ENCODE measurements around the gene MISP.

The MISP gene

GRCh38 chr19:804419-805165 lies 53.7 kb downstream of the MISP start:
- no peaks in the 10 kb centered on the region for H3K27me3 ChIP-seq (ENCODE audit: control insufficient read depth, insufficient read depth, low read length)
- WGBS (ENCODE audit: insufficient coverage, insufficient read length), result no CpG with 5 or more reads among the region's 53 CpGs
- H3K36me3 ChIP-seq (ENCODE audit: control insufficient read depth, insufficient read depth, low read length), result peaks cover 77% of the 10 kb centered on the region
- H3K4me1 ChIP-seq (ENCODE audit: control insufficient read depth, insufficient read depth, low read length), result peaks cover 7% of the 10 kb centered on the region
- DNase-seq (ENCODE audit: low read depth, low spot score), result no peak
- H3K9me3 ChIP-seq (ENCODE audit: control insufficient read depth, insufficient read depth, low read length), result no peaks in the 10 kb centered on the region
- no peak overlapping the region for H3K27ac ChIP-seq (ENCODE audit: low read length)
- no peak overlapping the region for H3K4me3 ChIP-seq (ENCODE audit: low read length)

GRCh38 chr19:805166-805551 lies 54.2 kb downstream of the MISP start:
- WGBS (ENCODE audit: insufficient coverage, insufficient read length), result no CpG with 5 or more reads among the region's 33 CpGs
- H3K4me1 ChIP-seq (ENCODE audit: control insufficient read depth, insufficient read depth, low read length), result peaks cover 7% of the 10 kb centered on the region
- H3K4me3 ChIP-seq (ENCODE audit: low read length), result no peak overlapping the region
- no peaks in the 10 kb centered on the region for H3K27me3 ChIP-seq (ENCODE audit: control insufficient read depth, insufficient read depth, low read length)
- DNase-seq (ENCODE audit: low read depth, low spot score), result no peak
- peaks cover 79% of the 10 kb centered on the region for H3K36me3 ChIP-seq (ENCODE audit: control insufficient read depth, insufficient read depth, low read length)
- H3K27ac ChIP-seq (ENCODE audit: low read length), result no peak overlapping the region
- no peaks in the 10 kb centered on the region for H3K9me3 ChIP-seq (ENCODE audit: control insufficient read depth, insufficient read depth, low read length)

GRCh38 chr19:805600-806550 lies 55.0 kb downstream of the MISP start:
- H3K4me1 ChIP-seq (ENCODE audit: control insufficient read depth, insufficient read depth, low read length), result peaks cover 3% of the 10 kb centered on the region; the same call in 1 of the 2 replicates
- H3K36me3 ChIP-seq (ENCODE audit: control insufficient read depth, insufficient read depth, low read length), result peaks cover 79% of the 10 kb centered on the region
- no CpG with 5 or more reads among the region's 93 CpGs for WGBS (ENCODE audit: insufficient coverage, insufficient read length)
- no peaks in the 10 kb centered on the region for H3K27me3 ChIP-seq (ENCODE audit: control insufficient read depth, insufficient read depth, low read length)
- H3K9me3 ChIP-seq (ENCODE audit: control insufficient read depth, insufficient read depth, low read length), result no peaks in the 10 kb centered on the region
- H3K4me3 ChIP-seq (ENCODE audit: low read length), result no peak overlapping the region
- DNase-seq (ENCODE audit: low read depth, low spot score), result no peak
- H3K27ac ChIP-seq (ENCODE audit: low read length), result no peak overlapping the region

DNA sequence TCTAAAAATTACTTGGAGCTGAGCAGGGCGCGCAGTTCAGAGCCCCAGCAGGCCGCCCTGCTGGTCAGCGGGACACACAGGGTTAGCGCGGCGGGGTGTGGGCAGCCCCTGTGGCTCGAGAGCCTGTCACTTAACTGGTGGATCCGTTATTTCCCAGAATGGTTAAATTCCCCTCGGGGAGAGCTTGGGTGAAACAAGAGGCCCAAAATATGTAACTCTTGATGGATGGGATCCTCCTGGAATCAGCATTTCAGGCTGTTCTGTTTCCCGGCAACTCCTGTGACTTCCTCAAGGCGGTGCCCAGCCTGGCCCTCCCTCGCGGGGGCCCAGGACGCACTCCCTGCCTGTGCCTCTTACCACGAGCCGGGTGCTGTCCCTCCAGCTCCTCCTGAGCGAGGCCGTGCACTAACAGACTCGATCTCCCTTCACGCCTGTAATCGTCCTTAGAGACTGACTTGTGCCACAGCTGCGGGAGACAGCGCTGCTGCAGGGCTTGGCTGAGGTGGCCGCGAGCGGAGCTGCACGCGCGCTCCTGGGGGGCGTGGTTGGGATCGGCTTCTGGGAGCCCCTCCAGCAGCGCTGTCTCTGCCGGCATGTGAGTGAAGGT lies 56.0 kb downstream of the MISP start:
- peaks cover under 1% of the 10 kb centered on the region; the same call in 1 of the 2 replicates for H3K4me1 ChIP-seq (ENCODE audit: control insufficient read depth, insufficient read depth, low read length)
- H3K9me3 ChIP-seq (ENCODE audit: control insufficient read depth, insufficient read depth, low read length), result no peaks in the 10 kb centered on the region
- H3K36me3 ChIP-seq (ENCODE audit: control insufficient read depth, insufficient read depth, low read length), result peaks cover 77% of the 10 kb centered on the region
- H3K4me3 ChIP-seq (ENCODE audit: low read length), result no peak overlapping the region
- no peak overlapping the region for H3K27ac ChIP-seq (ENCODE audit: low read length)
- no CpG with 5 or more reads among the region's 34 CpGs for WGBS (ENCODE audit: insufficient coverage, insufficient read length)
- no peaks in the 10 kb centered on the region for H3K27me3 ChIP-seq (ENCODE audit: control insufficient read depth, insufficient read depth, low read length)
- DNase-seq (ENCODE audit: low read depth, low spot score), result no peak

DNA sequence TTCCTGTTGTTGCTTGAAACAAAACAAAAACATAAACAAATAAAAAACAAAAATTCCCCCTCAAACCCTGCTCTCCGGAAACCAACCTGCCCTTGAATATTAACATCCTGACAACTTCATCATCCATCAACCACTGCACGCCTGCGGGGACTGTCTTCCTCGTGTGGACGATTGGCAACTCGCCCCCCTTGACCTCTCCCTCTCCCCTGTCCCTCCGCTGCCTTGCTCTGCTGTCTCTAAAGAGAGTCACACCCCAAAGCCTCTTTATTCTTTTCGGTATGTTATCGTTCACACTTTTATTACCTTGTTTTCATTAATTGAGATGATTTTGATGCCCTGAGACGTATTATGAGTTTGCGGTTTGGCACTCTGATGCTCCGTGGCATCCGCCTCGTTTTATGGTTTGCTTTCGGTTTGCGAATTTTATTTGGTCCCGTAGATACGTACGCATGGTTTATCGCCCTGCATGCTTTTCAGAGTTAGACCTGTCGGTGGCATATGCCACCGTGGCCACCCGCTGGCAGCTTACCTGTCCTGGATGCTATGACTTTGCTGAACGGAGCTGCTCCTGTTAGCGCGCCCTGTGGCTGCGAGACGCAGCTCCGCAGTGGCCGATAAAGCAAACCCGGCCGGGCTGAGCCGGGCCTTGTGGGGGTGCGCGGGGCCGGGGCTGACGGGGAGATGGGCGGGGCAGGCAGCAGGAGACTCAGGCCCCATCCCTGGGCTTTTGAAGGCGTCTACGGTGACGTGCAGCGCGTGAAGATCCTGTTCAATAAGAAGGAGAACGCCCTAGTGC lies 56.9 kb downstream of the MISP start:
- 100% methylated on average over 1 of the region's 44 CpGs for WGBS (ENCODE audit: insufficient coverage, insufficient read length)
- no peak overlapping the region for H3K4me3 ChIP-seq (ENCODE audit: low read length)
- no peaks in the 10 kb centered on the region; the same call in 1 of the 2 replicates for H3K4me1 ChIP-seq (ENCODE audit: control insufficient read depth, insufficient read depth, low read length)
- no peaks in the 10 kb centered on the region for H3K9me3 ChIP-seq (ENCODE audit: control insufficient read depth, insufficient read depth, low read length)
- no peak for DNase-seq (ENCODE audit: low read depth, low spot score)
- peaks cover 81% of the 10 kb centered on the region for H3K36me3 ChIP-seq (ENCODE audit: control insufficient read depth, insufficient read depth, low read length)
- no peak overlapping the region for H3K27ac ChIP-seq (ENCODE audit: low read length)
- H3K27me3 ChIP-seq (ENCODE audit: control insufficient read depth, insufficient read depth, low read length), result no peaks in the 10 kb centered on the region

- H3K4me1 ChIP-seq (ENCODE audit: control insufficient read depth, insufficient read depth, low read length), result no peaks in the 10 kb centered on the region; the same call in 1 of the 2 replicates
- H3K9me3 ChIP-seq (ENCODE audit: control insufficient read depth, insufficient read depth, low read length), result no peaks in the 10 kb centered on the region
- WGBS (ENCODE audit: insufficient coverage, insufficient read length), result no CpG with 5 or more reads among the region's 26 CpGs
- no peaks in the 10 kb centered on the region for H3K27me3 ChIP-seq (ENCODE audit: control insufficient read depth, insufficient read depth, low read length)
- no peak for DNase-seq (ENCODE audit: low read depth, low spot score)
- H3K36me3 ChIP-seq (ENCODE audit: control insufficient read depth, insufficient read depth, low read length), result peaks cover 82% of the 10 kb centered on the region
- no peak overlapping the region for H3K4me3 ChIP-seq (ENCODE audit: low read length)
- no peak overlapping the region for H3K27ac ChIP-seq (ENCODE audit: low read length)
These were observed 57.5 kb downstream of the MISP start for GRCh38 chr19:808423-808775.

- no peak for DNase-seq (ENCODE audit: low read depth, low spot score)
- WGBS (ENCODE audit: insufficient coverage, insufficient read length), result no CpG with 5 or more reads among the region's 30 CpGs
These were observed 59.4 kb downstream of the MISP start for GRCh38 chr19:810077-810855.

GRCh38 chr19:810883-811489 lies 60.1 kb downstream of the MISP start:
- no peak for DNase-seq (ENCODE audit: low read depth, low spot score)
- no peak overlapping the region for H3K27ac ChIP-seq (ENCODE audit: low read length)
- no peaks in the 10 kb centered on the region; the same call in 1 of the 2 replicates for H3K4me1 ChIP-seq (ENCODE audit: control insufficient read depth, insufficient read depth, low read length)
- WGBS (ENCODE audit: insufficient coverage, insufficient read length), result no CpG with 5 or more reads among the region's 25 CpGs
- no peaks in the 10 kb centered on the region for H3K9me3 ChIP-seq (ENCODE audit: control insufficient read depth, insufficient read depth, low read length)
- H3K4me3 ChIP-seq (ENCODE audit: low read length), result no peak overlapping the region
- peaks cover 72% of the 10 kb centered on the region for H3K36me3 ChIP-seq (ENCODE audit: control insufficient read depth, insufficient read depth, low read length)
- no peaks in the 10 kb centered on the region for H3K27me3 ChIP-seq (ENCODE audit: control insufficient read depth, insufficient read depth, low read length)

More at GRCh38 chr19:810077-810855, 59.4 kb downstream of the MISP start:
- H3K27ac ChIP-seq (ENCODE audit: low read length), result no peak overlapping the region
- no peaks in the 10 kb centered on the region; the same call in 1 of the 2 replicates for H3K4me1 ChIP-seq (ENCODE audit: control insufficient read depth, insufficient read depth, low read length)
- no peaks in the 10 kb centered on the region for H3K9me3 ChIP-seq (ENCODE audit: control insufficient read depth, insufficient read depth, low read length)
- H3K4me3 ChIP-seq (ENCODE audit: low read length), result no peak overlapping the region
- peaks cover 74% of the 10 kb centered on the region for H3K36me3 ChIP-seq (ENCODE audit: control insufficient read depth, insufficient read depth, low read length)
- H3K27me3 ChIP-seq (ENCODE audit: control insufficient read depth, insufficient read depth, low read length), result no peaks in the 10 kb centered on the region

GRCh38 chr19:811506-812048 lies 60.7 kb downstream of the MISP start:
- Histone ChIP-seq H3K4me3 (ENCODE audit: low read length) (no peak overlapping the region), H3K4me1 (ENCODE audit: control insufficient read depth, insufficient read depth, low read length) (no peaks in the 10 kb centered on the region; the same call in 1 of the 2 replicates), H3K27me3 (ENCODE audit: control insufficient read depth, insufficient read depth, low read length) (no peaks in the 10 kb centered on the region), H3K36me3 (ENCODE audit: control insufficient read depth, insufficient read depth, low read length) (peaks cover 66% of the 10 kb centered on the region), H3K27ac (ENCODE audit: low read length) (no peak overlapping the region), H3K9me3 (ENCODE audit: control insufficient read depth, insufficient read depth, low read length) (no peaks in the 10 kb centered on the region)
- no peak for DNase-seq (ENCODE audit: low read depth, low spot score)
- no CpG with 5 or more reads among the region's 20 CpGs for WGBS (ENCODE audit: insufficient coverage, insufficient read length)
